Activated T-cell treated with anti-CD3 and anti-CD28 coated beads, Interleukin-2, amount 50 U/mL, for 24 hours (primary cell): ENCODE measurements around the gene SLC39A3.

ENCODE experiments used
- DNase-seq: peaks from one replicate; pipeline ENCODE4 v3.0.0-alpha.2; 2020
- H3K27ac Mint-ChIP-seq: 2 replicates; pipeline ENCODE4 v1.8.0; 2020; ENCODE audit warnings: mild to moderate bottlenecking, mixed read lengths
- H3K27me3 Mint-ChIP-seq: 2 replicates; pipeline ENCODE4 v1.8.0; 2020; ENCODE audit warnings: mixed read lengths
- H3K36me3 Mint-ChIP-seq: 2 replicates; pipeline ENCODE4 v1.8.0; 2020; ENCODE audit warnings: low read depth, mixed read lengths
- H3K4me1 Mint-ChIP-seq: 2 replicates; pipeline ENCODE4 v1.8.0; 2020; ENCODE audit warnings: low read depth, mixed read lengths
- H3K4me3 Mint-ChIP-seq: 2 replicates; pipeline ENCODE4 v1.8.0; 2020; ENCODE audit warnings: mild to moderate bottlenecking, moderate library complexity, mixed read lengths
- H3K9me3 Mint-ChIP-seq: 2 replicates; pipeline ENCODE4 v1.8.0; 2020; ENCODE audit warnings: mixed read lengths

Gene SLC39A3

DNA sequence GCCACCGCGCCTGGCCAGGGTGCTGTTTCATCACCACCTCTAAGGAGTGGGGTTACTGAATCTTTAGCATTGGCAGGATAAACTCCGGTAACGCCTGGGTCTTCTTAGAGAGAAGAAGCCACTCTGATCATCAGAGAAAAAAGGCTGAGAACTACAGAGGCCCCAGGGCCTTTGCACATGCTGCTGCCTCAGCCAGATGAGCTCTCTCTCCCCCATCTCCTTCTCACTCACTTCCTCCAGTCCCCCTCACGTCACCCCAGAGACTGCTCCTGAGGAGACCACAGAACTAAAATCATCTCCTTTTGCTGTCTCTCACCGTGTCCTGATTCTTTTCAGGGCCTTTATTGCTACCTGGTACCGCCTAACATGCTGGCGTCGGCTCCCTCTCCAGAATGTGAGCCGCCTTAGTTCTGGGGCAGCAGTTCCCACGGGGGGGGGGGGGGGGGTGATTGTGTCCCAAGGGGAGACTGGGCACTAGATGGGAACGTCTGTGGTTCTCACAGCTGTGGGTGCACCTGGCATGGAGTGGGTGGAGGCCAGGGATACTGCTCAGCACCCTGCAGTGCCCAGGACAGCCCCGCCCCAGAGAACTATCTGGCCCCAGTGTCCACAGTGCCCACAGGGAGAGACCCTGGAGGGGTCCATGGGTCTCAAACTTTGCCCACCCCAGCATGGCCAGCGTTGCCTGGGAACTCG, 13.5 kb downstream of the SLC39A3 start:
- Mint-ChIP-seq H3K36me3 (peaks cover under 1% of the 10 kb centered on the region), H3K4me1 (peaks cover 9% of the 10 kb centered on the region), H3K27ac (no peak overlapping the region), H3K4me3 (no peak overlapping the region), H3K27me3 (peaks cover 47% of the 10 kb centered on the region), H3K9me3 (no peaks in the 10 kb centered on the region)
- no peak for DNase-seq

DNA sequence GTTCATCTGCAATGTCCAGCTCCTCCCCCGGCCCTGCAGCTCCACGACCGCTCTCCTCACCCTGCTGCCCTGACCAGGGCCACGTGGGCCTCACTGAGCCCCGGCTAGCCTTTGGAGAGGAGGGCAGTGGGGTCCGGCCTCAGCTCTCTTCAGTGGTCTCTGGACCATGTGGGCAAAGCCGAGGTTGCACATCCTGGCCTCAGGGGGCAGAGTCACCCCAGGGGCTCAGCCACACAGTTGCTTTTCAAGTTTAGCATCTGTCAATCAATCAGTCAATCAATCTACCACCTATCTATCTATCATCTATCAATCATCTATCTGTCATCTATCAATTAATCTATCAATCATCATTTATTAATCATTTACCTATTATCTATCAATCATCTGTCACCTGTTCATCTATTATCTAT, 15.7 kb downstream of the SLC39A3 start:
- H3K27ac Mint-ChIP-seq, result no peak overlapping the region
- H3K36me3 Mint-ChIP-seq, result no peaks in the 10 kb centered on the region
- peaks cover 56% of the 10 kb centered on the region for H3K27me3 Mint-ChIP-seq

GRCh38 chr19:2723747-2724146, 16.1 kb downstream of the SLC39A3 start:
- Mint-ChIP-seq H3K9me3 (no peaks in the 10 kb centered on the region), H3K4me1 (peaks cover 13% of the 10 kb centered on the region), H3K4me3 (no peak overlapping the region), H3K36me3 (no peaks in the 10 kb centered on the region), H3K27me3 (peaks cover 61% of the 10 kb centered on the region), H3K27ac (no peak overlapping the region)
- no peak for DNase-seq

More for the DNA sequence above, 15.7 kb downstream of the SLC39A3 start:
- H3K4me3 Mint-ChIP-seq, result no peak overlapping the region
- H3K9me3 Mint-ChIP-seq, result no peaks in the 10 kb centered on the region
- no peak for DNase-seq
- H3K4me1 Mint-ChIP-seq, result peaks cover 13% of the 10 kb centered on the region

GRCh38 chr19:2723345-2723715, 16.5 kb downstream of the SLC39A3 start:
- H3K27ac Mint-ChIP-seq, result no peak overlapping the region
- peaks cover 63% of the 10 kb centered on the region for H3K27me3 Mint-ChIP-seq
- DNase-seq, result no peak
- H3K4me1 Mint-ChIP-seq, result peaks cover 13% of the 10 kb centered on the region
- no peaks in the 10 kb centered on the region for H3K9me3 Mint-ChIP-seq
- no peak overlapping the region for H3K4me3 Mint-ChIP-seq
- H3K36me3 Mint-ChIP-seq, result no peaks in the 10 kb centered on the region

- Mint-ChIP-seq H3K4me1 (peaks cover 13% of the 10 kb centered on the region), H3K4me3 (no peak overlapping the region), H3K36me3 (no peaks in the 10 kb centered on the region), H3K27ac (no peak overlapping the region), H3K27me3 (peaks cover 61% of the 10 kb centered on the region), H3K9me3 (no peaks in the 10 kb centered on the region)
- DNase-seq, result no peak
These were observed 17.1 kb downstream of the SLC39A3 start for GRCh38 chr19:2722541-2723344.

GRCh38 chr19:2721570-2722540, 18.0 kb downstream of the SLC39A3 start:
- Mint-ChIP-seq H3K4me3 (peak overlapping the region; percentile 62), H3K36me3 (no peaks in the 10 kb centered on the region), H3K27me3 (peaks cover 52% of the 10 kb centered on the region), H3K27ac (no peak overlapping the region), H3K4me1 (peaks cover 9% of the 10 kb centered on the region), H3K9me3 (no peaks in the 10 kb centered on the region)
- no peak for DNase-seq

DNA sequence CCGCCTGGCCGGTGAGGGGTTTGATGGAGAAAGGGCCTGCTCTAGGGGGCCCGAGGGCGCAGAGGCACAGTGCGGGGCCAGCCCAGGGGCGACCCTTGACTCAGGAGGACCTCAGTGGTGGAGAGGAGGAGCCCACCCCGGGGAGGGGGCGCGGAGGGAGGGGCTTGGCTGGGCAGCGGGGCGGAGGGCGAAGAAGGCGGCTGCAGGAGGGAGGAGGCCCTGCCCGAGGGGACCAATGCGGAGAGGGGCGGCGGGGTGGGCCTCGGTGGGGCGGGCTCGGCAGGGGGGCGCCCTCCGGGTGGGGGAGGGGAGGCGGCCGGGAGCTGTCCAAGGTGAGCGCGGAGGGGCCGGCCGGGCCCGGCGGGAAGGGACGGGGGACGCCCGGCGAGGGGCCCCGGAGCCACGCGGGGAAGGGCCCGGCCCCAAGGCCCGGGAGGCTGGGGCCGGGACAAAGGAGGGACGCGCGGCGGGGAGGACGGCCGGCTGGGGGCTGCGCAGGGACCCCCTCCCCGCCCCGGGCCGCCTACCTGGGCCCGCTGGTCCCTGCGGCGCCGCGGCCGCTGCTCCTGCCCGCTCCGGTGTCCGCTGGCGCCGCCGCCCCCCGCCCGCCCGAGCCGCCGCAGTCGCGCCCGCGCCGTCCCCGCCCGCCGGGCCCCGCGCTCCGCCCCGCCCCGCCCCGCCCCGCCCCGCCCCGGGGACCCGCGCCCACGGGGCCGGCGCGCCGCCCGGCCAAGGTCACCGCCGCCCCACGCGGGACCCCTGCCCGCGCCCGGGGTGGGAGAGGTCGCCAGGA, 18.8 kb downstream of the SLC39A3 start, which contains the start of gene DIRAS1:
TSS of gene DIRAS1 (minus strand) at position 596 of the 793 bp plus-strand sequence. CDS start 3,566 bp downstream, outside the sequence.
- H3K27me3 Mint-ChIP-seq, result peaks cover 46% of the 10 kb centered on the region
- H3K27ac Mint-ChIP-seq, result no peak within 1 kb of the TSS
- peak within 1 kb of the TSS; percentile 62 for H3K4me3 Mint-ChIP-seq

DNA sequence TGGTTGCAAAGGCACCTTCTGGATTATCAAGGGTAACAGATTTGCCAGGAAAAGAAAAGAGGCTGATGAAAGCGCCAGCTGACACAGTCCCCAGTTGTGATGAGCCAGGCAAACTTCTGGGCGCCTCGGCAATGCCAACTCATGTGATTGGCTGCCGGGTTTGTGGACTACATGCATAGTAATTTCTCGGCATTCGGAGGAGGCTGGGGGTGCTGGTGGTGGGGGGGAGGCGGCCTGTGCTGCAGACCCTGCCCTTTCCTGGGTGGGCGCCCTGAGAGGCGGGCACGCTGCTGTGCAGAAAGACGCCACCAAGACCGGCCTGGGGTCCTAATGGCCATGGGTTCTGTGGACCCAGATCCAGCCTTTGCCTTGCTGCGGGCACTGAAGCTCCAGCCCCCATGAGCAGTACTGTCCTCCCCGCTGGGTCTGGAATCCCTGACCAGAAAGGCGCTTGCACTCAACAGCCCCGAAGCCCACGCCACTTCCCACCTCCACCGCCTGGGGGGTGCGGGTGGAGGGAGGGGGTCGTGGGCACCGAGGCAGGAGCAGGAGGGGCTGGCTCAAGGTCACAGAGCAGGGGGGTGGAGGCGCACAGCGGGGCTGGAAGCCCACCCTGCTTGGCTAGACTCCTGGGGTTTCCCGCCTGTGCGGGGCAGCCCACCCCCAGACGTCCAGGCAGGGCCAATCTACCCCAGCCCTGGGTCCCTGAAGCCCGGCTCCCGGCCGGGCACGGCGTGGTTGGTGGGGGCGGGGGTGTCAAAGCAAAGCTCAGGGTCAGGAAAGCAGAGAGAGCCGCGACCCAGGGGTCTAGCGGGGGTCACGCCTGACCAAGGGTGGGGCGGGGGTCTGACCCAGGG, 19.7 kb downstream of the SLC39A3 start:
- Mint-ChIP-seq H3K36me3 (no peaks in the 10 kb centered on the region), H3K4me1 (peaks cover 9% of the 10 kb centered on the region), H3K27ac (no peak overlapping the region), H3K4me3 (peak overlapping the region; percentile 44), H3K9me3 (peaks cover 6% of the 10 kb centered on the region), H3K27me3 (peaks cover 38% of the 10 kb centered on the region)
- no peak for DNase-seq

More for the DNA sequence above, 18.8 kb downstream of the SLC39A3 start, which contains the start of gene DIRAS1:
- no peaks in the 10 kb centered on the region for H3K9me3 Mint-ChIP-seq
- no peaks in the 10 kb centered on the region for H3K36me3 Mint-ChIP-seq
- H3K4me1 Mint-ChIP-seq, result peaks cover 9% of the 10 kb centered on the region
- DNase-seq, result no peak

GRCh38 chr19:2719232-2719735, 20.5 kb downstream of the SLC39A3 start:
- no peak overlapping the region for H3K4me3 Mint-ChIP-seq
- DNase-seq, result no peak
- peaks cover 9% of the 10 kb centered on the region for H3K4me1 Mint-ChIP-seq
- H3K27me3 Mint-ChIP-seq, result peaks cover 36% of the 10 kb centered on the region
- H3K36me3 Mint-ChIP-seq, result no peaks in the 10 kb centered on the region
- H3K27ac Mint-ChIP-seq, result no peak overlapping the region
- H3K9me3 Mint-ChIP-seq, result peaks cover 6% of the 10 kb centered on the region

DNA sequence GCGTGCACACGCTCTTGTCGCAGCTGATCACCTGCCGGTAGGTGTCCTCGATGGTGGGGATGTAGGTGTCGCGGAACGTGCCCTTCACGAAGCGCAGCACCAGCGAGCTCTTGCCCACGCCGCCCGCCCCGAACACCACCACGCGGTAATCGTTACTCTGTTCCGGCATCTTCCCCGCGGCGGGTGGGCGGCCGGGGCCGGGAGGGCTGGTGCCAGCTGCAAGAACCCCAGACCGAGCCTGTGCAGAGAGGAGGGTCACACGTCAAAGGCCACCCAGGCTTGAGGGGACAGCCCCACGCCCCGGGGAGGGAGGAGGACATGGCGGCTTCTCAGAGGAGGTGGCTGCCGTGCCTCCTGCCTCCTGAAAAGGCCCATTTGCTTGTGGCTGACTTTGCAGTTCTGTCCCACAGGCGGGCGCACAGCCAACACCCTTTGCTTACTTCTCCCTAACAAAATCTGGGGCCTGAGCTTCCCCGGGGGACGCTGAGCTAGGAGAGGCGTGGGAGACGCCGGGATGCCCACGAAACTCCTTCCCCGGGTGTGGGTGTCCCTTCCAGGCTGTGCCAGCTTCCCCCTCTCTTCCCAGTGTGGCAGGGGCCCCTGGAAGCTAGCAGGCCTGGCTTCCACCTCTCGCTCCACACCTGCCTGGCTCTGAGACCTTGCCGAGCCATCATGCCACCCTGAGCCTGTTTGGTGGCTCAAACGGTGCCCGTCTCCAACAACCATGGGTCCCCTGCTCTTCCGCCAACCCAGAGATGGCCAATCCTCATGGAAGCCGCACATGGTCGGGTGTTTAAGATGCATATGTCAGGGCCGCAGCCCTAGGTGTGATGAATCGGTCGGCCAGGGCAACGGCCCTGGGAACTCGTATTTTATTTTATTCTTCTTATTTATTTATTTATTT, 21.9 kb downstream of the SLC39A3 start:
- Mint-ChIP-seq H3K9me3 (peaks cover 6% of the 10 kb centered on the region), H3K4me1 (peaks cover 9% of the 10 kb centered on the region), H3K36me3 (no peaks in the 10 kb centered on the region), H3K27ac (no peak overlapping the region), H3K27me3 (peaks cover 30% of the 10 kb centered on the region), H3K4me3 (no peak overlapping the region)
- no peak for DNase-seq

DNA sequence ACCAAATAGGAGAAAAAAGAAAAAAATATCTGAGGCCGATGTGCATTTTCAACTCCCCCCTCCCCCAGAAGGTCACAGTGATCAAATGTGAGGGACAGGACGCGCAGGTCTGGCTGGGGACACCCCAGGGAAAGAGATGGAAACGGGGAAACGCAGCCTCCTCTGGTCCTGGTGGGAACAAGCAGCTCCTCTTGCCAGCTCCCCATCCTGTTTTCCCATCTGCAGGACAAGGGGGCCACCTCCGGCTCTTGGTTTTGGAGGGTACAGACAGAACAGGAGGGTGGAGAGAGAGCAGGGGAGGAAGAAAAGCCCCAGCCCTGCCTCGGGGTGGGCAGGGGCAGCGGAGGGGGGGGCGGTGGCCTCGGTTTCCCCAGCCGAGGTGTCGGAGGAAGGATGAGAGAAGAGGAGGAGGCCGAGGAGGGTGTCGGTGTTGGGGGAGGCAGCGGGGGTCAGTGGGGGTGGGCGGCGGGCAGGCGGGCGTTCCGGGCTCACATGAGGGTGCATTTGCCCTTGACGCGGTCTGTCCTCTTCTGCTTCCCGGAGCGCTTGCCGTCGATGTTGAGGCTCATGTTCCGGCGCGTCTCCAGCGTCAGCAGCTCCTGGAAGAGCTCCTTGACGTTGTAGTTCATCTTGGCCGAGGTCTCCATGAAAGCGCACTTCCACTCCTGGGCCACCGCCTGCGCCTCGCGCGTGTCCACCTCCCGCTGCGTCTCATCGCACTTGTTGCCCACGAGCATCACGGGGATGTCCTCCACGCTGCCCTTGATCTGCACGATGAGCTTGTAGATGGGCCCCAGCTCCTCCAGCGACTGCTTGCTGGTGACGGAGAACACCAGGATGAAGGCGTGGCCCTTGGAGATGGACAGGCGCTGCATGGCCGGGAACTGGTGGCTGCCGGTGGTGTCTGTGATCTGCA, 22.8 kb downstream of the SLC39A3 start:
- DNase-seq, result no peak
- H3K9me3 Mint-ChIP-seq, result peaks cover 6% of the 10 kb centered on the region
- H3K4me1 Mint-ChIP-seq, result peaks cover 9% of the 10 kb centered on the region
- H3K27ac Mint-ChIP-seq, result no peak overlapping the region
- H3K4me3 Mint-ChIP-seq, result no peak overlapping the region
- no peaks in the 10 kb centered on the region for H3K36me3 Mint-ChIP-seq
- H3K27me3 Mint-ChIP-seq, result peaks cover 21% of the 10 kb centered on the region
